ENCODE data around the gene GARIN1A.
"Not testable (repeated sequence)": the region's sequence is repeated elsewhere in the genome, so short reads cannot be mapped to it uniquely, and the experiment has no call there.

GRCh38 chr7:128654080-128654479 is 18.0 kb upstream of the GARIN1A start:
- not testable (repeated sequence) for TF ChIP-seq CTCF (IDR thresholded peaks at IDR 0.05); EZH2 (IDR thresholded peaks at IDR 0.05; ENCODE audit: borderline replicate concordance, insufficient read depth, low read depth, low read length, poor library complexity, severe bottlenecking)
